ENCODE results near the gene TUT4. TPM values are rescaled to one million over a fixed set of nuclear protein-coding genes. Genes with fewer than 3 reads are reported as not detected.

TUT4 gene
- total and polyA plus RNA-seq, 5 donors: 20.4 to 41.1 (median 37.7) TPM

DNA sequence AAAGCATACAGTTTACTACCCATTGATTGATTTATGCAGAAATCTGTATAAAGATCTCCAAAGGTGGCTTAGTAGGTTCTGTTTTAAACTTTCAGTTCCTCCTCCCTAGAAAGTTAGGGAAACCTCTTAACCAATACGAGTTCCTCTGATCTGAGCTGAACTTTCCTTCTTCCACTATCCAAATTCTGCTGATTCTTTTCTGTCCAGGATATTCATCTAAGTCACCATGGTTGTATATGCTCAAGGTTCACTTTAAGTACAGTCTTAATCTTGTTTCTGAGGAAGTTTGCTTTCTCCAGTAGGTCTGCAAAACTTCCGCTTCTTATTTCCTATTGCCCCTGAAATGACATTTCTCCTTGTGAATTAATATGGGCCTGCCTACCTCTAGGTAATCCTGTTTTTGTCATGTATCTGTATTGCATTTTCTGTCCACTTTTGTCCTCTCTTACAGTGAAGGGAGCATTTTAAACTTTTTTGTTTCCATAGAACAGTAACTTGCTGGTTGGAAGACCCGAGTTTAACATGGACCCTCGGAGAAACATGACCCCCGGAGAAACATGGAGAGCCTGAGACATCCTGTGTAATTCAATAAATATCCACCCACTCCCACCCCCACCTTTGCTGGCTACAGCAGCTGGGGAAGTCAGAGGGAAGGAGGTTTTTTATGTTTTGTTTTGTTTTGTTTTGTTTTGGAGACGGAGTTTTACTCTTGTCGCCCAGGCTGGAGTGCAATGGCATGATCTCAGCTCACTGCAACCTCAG, 16.7 kb upstream of the TUT4 start:
- Histone ChIP-seq H3K4me1 (ENCODE audit: control insufficient read depth, insufficient read depth, low read length) (no peaks in the 10 kb centered on the region), H3K9me3 (ENCODE audit: control insufficient read depth, low read length) (no peaks in the 10 kb centered on the region), H3K27me3 (ENCODE audit: control insufficient read depth, insufficient read depth) (no peaks in the 10 kb centered on the region), H3K4me3 (ENCODE audit: low read length) (no peak overlapping the region), H3K27ac (ENCODE audit: low read length) (no peak overlapping the region)
- DNase-seq (no peak), ATAC-seq (no peak)
- 48% methylated on average over 7 of the region's 7 CpGs for WGBS
- intact Hi-C loops (cut with DNase I): no loop called here

DNA sequence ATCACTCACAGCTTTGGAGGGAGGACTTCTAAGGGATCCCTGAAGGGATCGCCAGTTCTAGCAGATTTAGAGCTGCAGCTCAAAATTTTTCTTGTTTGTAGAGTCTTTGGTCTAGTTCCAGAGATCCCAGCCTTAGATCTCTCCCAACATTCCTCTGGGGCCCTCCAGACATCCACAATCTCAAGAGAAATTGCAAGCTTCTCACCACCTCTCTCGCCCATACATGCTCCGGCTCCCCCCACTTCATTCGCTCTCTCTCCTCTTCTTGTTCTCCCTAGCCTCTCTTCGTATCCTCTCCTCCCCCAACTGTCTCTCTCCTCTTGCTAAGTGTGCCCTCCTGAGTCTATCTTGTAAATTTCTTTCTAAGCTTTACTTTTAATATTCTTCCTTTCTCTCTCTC, 15.1 kb upstream of the TUT4 start:
- ATAC-seq (no peak), DNase-seq (no peak)
- Histone ChIP-seq H3K4me3 (ENCODE audit: low read length) (no peak overlapping the region), H3K4me1 (ENCODE audit: control insufficient read depth, insufficient read depth, low read length) (no peaks in the 10 kb centered on the region), H3K27ac (ENCODE audit: low read length) (no peak overlapping the region), H3K9me3 (ENCODE audit: control insufficient read depth, low read length) (no peaks in the 10 kb centered on the region), H3K27me3 (ENCODE audit: control insufficient read depth, insufficient read depth) (no peaks in the 10 kb centered on the region)
- intact Hi-C loops (cut with DNase I): no loop called here
- 49% methylated on average over 5 of the region's 5 CpGs for WGBS

DNA sequence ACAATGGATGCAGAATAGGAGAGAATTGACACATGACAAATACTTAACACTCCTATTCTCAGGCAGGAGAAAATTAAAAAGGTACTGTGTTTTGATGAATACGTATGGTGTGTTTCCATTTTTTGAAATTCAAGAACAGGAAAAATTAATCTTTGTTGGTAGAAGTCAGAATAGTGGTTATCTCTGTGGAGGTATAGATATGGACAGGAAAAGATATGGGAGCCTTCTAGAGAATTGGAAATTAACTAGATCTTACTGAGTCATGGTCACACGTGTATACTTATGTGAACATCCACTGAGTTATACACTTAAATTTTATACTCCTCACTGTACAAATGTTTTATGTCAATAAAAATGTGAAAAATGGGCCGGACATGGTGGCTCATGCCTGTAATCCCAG, 9.9 kb upstream of the TUT4 start:
- Histone ChIP-seq H3K4me1 (ENCODE audit: control insufficient read depth, insufficient read depth, low read length) (no peaks in the 10 kb centered on the region), H3K9me3 (ENCODE audit: control insufficient read depth, low read length) (no peaks in the 10 kb centered on the region), H3K27ac (ENCODE audit: low read length) (no peak overlapping the region), H3K4me3 (ENCODE audit: low read length) (no peak overlapping the region), H3K27me3 (ENCODE audit: control insufficient read depth, insufficient read depth) (no peaks in the 10 kb centered on the region)
- ATAC-seq (no peak), DNase-seq (no peak)
- WGBS: 81% methylated on average over 3 of the region's 3 CpGs
- intact Hi-C loops (cut with DNase I): no loop called here

DNA sequence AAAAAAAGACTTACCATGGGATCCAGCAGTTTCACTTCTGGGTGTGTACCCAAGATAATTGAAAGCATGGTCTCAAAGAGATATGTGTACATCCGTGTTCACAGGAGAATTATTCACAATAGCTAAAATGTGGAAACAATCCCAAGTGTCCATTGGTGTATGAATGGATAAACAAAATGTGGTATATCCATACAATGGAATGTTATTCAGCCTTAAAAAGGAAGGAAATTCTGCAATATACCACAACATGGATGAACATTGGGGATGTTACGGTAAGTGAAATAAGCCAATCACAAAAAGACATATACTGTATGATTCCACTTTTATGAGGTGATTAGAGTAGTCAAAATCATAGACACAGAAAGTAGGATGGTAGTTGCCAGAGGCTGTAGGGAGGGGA, 7.0 kb upstream of the TUT4 start:
- ATAC-seq: no peak
- no peak overlapping the region for H3K27ac ChIP-seq (ENCODE audit: low read length)
- no peak for DNase-seq
- WGBS: 90% methylated on average over 2 of the region's 2 CpGs
- H3K9me3 ChIP-seq (ENCODE audit: control insufficient read depth, low read length): no peaks in the 10 kb centered on the region
- no peaks in the 10 kb centered on the region for H3K27me3 ChIP-seq (ENCODE audit: control insufficient read depth, insufficient read depth)
- intact Hi-C loops (cut with DNase I): no loop called here
- H3K4me1 ChIP-seq (ENCODE audit: control insufficient read depth, insufficient read depth, low read length): no peaks in the 10 kb centered on the region
- H3K4me3 ChIP-seq (ENCODE audit: low read length): no peak overlapping the region

DNA sequence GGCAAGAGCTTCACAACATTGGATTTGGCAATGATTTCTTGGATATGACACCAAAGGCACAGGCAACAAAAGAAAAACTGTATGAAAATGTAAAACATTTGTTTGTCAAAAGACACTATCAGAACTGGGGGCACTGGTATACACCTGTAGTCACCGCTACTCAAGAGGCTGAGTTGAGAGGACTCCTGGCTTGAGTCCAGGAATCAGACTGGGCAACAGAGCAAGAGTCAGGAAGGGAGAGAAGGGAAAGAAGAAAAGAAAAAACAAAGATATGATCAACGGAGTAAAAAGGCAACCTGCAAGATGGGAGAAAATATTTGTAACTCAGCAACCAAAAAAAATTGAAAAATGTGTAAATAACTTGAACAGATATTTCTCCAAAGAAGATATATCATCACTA, 6.0 kb upstream of the TUT4 start:
- Histone ChIP-seq H3K27me3 (ENCODE audit: control insufficient read depth, insufficient read depth) (no peaks in the 10 kb centered on the region), H3K27ac (ENCODE audit: low read length) (no peak overlapping the region), H3K4me3 (ENCODE audit: low read length) (no peak overlapping the region), H3K4me1 (ENCODE audit: control insufficient read depth, insufficient read depth, low read length) (no peaks in the 10 kb centered on the region), H3K9me3 (ENCODE audit: control insufficient read depth, low read length) (no peaks in the 10 kb centered on the region)
- intact Hi-C loops (cut with DNase I): no loop called here
- 60% methylated on average over 2 of the region's 2 CpGs for WGBS
- ATAC-seq (no peak), DNase-seq (no peak)

DNA sequence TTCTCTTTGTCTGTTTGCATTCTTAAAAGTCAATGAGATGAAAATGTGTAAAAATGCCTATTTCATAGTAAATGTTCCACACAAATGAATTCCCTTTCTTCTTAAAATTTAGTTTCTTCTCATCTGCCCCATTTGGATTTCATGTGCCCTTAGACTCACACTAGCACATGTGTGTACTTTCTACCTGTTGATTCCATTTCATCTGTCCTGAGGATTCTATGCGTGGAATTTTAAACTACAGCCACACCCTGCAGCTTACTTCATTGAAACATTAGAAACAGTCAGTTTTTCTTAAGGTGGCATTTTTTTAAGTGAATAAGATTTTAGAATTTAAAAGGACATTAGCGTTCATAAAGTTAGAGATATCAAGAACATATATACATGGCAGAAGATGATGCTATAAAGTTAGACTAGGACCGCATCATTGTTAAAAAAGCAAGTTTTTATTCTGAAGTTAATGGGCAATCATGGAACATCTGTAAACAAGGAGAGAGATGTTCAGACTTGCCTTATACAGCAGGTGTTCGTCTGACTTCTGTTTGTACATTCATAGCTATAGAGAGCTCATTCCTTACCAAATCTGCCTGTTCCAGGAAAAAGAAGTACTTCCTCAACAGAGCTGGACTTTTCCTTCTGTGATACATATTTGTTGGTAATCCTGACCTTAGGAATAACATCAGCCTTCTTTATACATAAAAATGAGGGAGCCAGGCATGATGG, 3.9 kb upstream of the TUT4 start:
- WGBS: 87% methylated on average over 4 of the region's 4 CpGs
- no peak for DNase-seq
- intact Hi-C loops (cut with DNase I): no loop called here
- Histone ChIP-seq H3K27ac (ENCODE audit: low read length) (no peak overlapping the region), H3K27me3 (ENCODE audit: control insufficient read depth, insufficient read depth) (no peaks in the 10 kb centered on the region), H3K4me1 (ENCODE audit: control insufficient read depth, insufficient read depth, low read length) (no peaks in the 10 kb centered on the region), H3K9me3 (ENCODE audit: control insufficient read depth, low read length) (no peaks in the 10 kb centered on the region), H3K4me3 (ENCODE audit: low read length) (no peak overlapping the region)
- ATAC-seq: no peak

DNA sequence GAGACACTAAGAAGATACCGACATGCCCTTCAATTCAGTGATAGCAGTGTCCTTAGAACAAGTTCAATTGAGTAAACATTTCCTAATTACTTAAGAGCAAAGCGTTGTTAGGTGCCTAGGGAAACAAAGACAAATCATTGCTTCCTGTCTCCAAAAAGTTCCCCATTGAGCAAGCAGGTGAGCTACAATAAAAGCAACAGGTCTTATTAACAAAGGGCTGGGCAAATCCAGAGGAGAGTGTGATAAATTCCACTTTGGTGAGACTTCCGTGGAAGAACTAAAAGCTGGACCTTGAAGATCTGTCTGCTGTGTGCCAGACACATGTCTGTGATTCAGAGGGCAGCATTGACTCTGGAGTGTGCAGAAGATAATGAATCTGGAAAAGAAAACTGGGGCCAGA, 1.9 kb upstream of the TUT4 start:
- whole genome bisulfite sequencing: 43% methylated on average over 3 of the region's 3 CpGs
- H3K27ac ChIP-seq (ENCODE audit: low read length): no peak overlapping the region
- intact Hi-C loops (cut with DNase I): no loop called here

DNA sequence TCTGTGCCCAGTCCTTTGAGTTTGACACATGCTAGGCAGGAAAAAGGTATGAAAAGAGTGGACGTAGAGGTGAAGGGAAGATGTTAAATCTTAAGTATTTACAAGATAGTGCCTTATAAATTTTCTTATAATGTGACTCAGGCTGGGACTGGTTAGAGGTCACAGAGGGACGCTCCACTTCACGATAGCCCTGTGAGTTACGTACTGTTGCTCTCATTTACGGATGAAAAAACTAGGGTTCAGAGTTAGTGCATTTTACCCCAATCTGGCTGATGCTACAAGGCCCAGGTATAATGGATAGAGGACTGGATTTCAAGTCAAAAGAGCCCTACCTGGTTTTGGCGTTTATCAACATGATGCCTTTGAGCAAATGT, 1.4 kb upstream of the TUT4 start:
- 61% methylated on average over 6 of the region's 6 CpGs for WGBS
- H3K27ac ChIP-seq (ENCODE audit: low read length): no peak overlapping the region

More for the DNA sequence above, 1.9 kb upstream of the TUT4 start:
- H3K27me3 ChIP-seq (ENCODE audit: control insufficient read depth, insufficient read depth): no peaks in the 10 kb centered on the region
- no peaks in the 10 kb centered on the region for H3K4me1 ChIP-seq (ENCODE audit: control insufficient read depth, insufficient read depth, low read length)
- H3K4me3 ChIP-seq (ENCODE audit: low read length): no peak overlapping the region
- DNase-seq (no peak), ATAC-seq (no peak)
- no peaks in the 10 kb centered on the region for H3K9me3 ChIP-seq (ENCODE audit: control insufficient read depth, low read length)

DNA sequence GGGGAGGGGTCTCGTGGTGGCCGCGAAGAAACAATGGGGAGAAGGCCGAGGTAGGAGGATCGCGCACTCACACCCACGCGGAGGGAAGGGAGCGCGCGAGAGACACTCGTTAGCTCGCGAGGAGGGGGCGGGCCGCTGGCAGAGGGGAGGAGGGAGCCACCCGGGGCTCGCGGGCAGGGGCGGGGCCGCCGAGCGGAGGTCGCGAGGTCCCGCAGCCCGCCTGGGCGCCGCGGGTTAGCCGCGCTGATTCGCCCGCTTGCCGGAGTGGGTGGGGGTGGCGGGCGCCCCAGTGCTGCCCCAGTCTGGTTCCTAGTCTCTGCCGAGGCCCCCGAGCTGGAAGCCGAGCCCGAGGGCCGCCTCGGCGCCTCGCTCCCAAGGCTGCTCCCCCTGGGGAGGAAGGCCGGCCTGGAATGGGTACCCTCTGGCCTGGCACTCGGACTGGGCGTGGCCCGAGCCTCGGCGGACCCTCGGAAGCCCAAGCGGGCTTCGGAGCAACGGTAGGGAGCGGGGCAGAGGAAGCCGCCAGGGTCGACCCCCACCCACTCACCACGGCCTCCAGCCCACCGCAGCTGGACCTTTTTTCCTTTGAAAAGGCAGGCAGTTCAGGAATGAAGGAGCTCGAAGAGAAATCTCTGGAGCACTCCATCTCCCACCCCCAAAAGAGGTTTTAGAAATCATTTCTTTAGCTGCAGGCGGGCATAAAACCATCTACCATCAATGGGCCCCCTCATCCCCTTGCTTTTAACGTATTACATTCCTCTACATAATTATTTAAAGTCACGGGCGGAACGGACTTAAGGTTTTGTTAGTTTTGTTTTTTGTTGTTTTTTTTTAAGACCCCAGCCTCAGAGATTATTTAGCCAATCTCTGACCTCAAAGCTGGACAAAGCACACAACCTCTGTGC, 722 bp upstream of the TUT4 start:
- H3K27ac ChIP-seq (ENCODE audit: low read length): peak overlapping the region; percentile 13

More for the DNA sequence above, 1.4 kb upstream of the TUT4 start:
- ATAC-seq (no peak), DNase-seq (no peak)
- Histone ChIP-seq H3K9me3 (ENCODE audit: control insufficient read depth, low read length) (no peaks in the 10 kb centered on the region), H3K4me1 (ENCODE audit: control insufficient read depth, insufficient read depth, low read length) (no peaks in the 10 kb centered on the region), H3K27me3 (ENCODE audit: control insufficient read depth, insufficient read depth) (no peaks in the 10 kb centered on the region), H3K4me3 (ENCODE audit: low read length) (no peak overlapping the region)
- intact Hi-C loops (cut with DNase I): no loop called here

DNA sequence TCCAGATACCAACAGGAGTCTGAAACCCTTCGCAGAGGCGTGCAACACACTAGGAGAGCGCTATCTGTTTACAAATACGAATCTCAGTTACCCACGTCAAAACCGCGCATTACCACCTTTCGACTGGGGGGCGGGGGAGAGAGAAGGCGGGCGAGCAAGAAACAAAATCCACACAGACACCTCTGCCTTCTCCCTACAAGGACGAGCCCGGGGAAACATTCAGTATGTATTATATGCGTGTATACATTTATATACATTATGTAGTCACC, 722 bp downstream of the TUT4 start:
- peak overlapping the region; percentile 83 for H3K4me3 ChIP-seq (ENCODE audit: low read length)
- intact Hi-C loops (cut with DNase I): no loop called here
- ATAC-seq (peak; percentile 18 to 51), DNase-seq (peak in 2 of 3 donors; percentile 29 to 47)
- WGBS: under 1% methylated on average over 14 of the region's 14 CpGs
- no peaks in the 10 kb centered on the region for H3K9me3 ChIP-seq (ENCODE audit: control insufficient read depth, low read length)
- no peaks in the 10 kb centered on the region for H3K27me3 ChIP-seq (ENCODE audit: control insufficient read depth, insufficient read depth)
- H3K4me1 ChIP-seq (ENCODE audit: control insufficient read depth, insufficient read depth, low read length): no peaks in the 10 kb centered on the region
- H3K27ac ChIP-seq (ENCODE audit: low read length): no peak overlapping the region

More for the DNA sequence above, 722 bp upstream of the TUT4 start:
- no peaks in the 10 kb centered on the region for H3K9me3 ChIP-seq (ENCODE audit: control insufficient read depth, low read length)
- WGBS: 2% methylated on average over 66 of the region's 66 CpGs
- peak; percentile 88 to 96 (median 95) for DNase-seq
- ATAC-seq: peak; percentile 95 to 96
- H3K4me1 ChIP-seq (ENCODE audit: control insufficient read depth, insufficient read depth, low read length): no peaks in the 10 kb centered on the region
- no peaks in the 10 kb centered on the region for H3K27me3 ChIP-seq (ENCODE audit: control insufficient read depth, insufficient read depth)
- intact Hi-C loops (cut with DNase I): no loop called here
- H3K4me3 ChIP-seq (ENCODE audit: low read length): peak overlapping the region; percentile 83

All from right cardiac atrium (tissue), 5 donors.